Activated CD4-positive, alpha-beta T cell treated with anti-CD3 and anti-CD28 coated beads for 1 hour (primary cell): Measurements from ENCODE around the gene ADGRV1.
"Not testable (repeated sequence)": the region's sequence is repeated elsewhere in the genome, so short reads cannot be mapped to it uniquely, and the experiment has no call there.

Experiments used
- DNase-seq: peaks from one replicate; pipeline ENCODE4 v3.0.0-alpha.2; 2020

Gene ADGRV1

GRCh38 chr5:90917928-90918668, 359.5 kb downstream of the ADGRV1 start:
- DNase-seq: no peak

- no peak for DNase-seq
These were observed 362.9 kb downstream of the ADGRV1 start for GRCh38 chr5:90921418-90921973.

GRCh38 chr5:90924222-90924621, 365.6 kb downstream of the ADGRV1 start:
- not testable (repeated sequence) for DNase-seq

GRCh38 chr5:90929013-90929839, 370.6 kb downstream of the ADGRV1 start:
- not testable (repeated sequence) for DNase-seq

- DNase-seq: no peak
These were observed 371.5 kb downstream of the ADGRV1 start for GRCh38 chr5:90930062-90930461.

GRCh38 chr5:90930756-90931431, 372.3 kb downstream of the ADGRV1 start:
- DNase-seq: no peak

GRCh38 chr5:90932052-90932699, 373.6 kb downstream of the ADGRV1 start:
- DNase-seq: no peak

GRCh38 chr5:90933298-90933697, 374.7 kb downstream of the ADGRV1 start:
- no peak for DNase-seq

GRCh38 chr5:90934091-90934719, 375.6 kb downstream of the ADGRV1 start:
- no peak for DNase-seq

GRCh38 chr5:90934738-90935137, 376.1 kb downstream of the ADGRV1 start:
- DNase-seq: no peak

- no peak for DNase-seq
These were observed 380.6 kb downstream of the ADGRV1 start for GRCh38 chr5:90939211-90939610.

- DNase-seq: no peak
These were observed 381.8 kb downstream of the ADGRV1 start for GRCh38 chr5:90940227-90940995.

- DNase-seq: no peak
These were observed 382.6 kb downstream of the ADGRV1 start for GRCh38 chr5:90941002-90941720.

- no peak for DNase-seq
These were observed 385.5 kb downstream of the ADGRV1 start for GRCh38 chr5:90944116-90944515.

- DNase-seq: no peak
These were observed 389.1 kb downstream of the ADGRV1 start for GRCh38 chr5:90947667-90948066.

- no peak for DNase-seq
These were observed 390.4 kb downstream of the ADGRV1 start for GRCh38 chr5:90948969-90949368.

GRCh38 chr5:90949469-90950358, 391.1 kb downstream of the ADGRV1 start:
- no peak for DNase-seq

- no peak for DNase-seq
These were observed 396.5 kb downstream of the ADGRV1 start for GRCh38 chr5:90955001-90955635.

- DNase-seq: no peak
These were observed 398.0 kb downstream of the ADGRV1 start for GRCh38 chr5:90956511-90957097.
